Omental fat pad (tissue), 4 donors: Measurements from ENCODE around the gene HSPB7. TPM values are rescaled to one million over a fixed set of nuclear protein-coding genes. Genes with fewer than 3 reads are reported as not detected.

Experiments
- ATAC-seq: fragments of 150-250 bp; one replicate; pipeline ENCODE4 v1.9.1; 2016; ENCODE audit warnings: mild to moderate bottlenecking, moderate library complexity; ENCODE audit not compliant: low FRiP score
- DNase-seq: peaks from one replicate; pipeline ENCODE4 v3.0.0-alpha.2; 2019; ENCODE audit warnings: low spot score
- CTCF ChIP-seq, 3 donors: fragments of 450-650 bp; IDR thresholded peaks; one replicate each; pipeline ENCODE4 v1.5.1; 2016 to 2017; ENCODE audit warnings: antibody characterized with exemption in 3 of 3, mild to moderate bottlenecking in 3 of 3, moderate library complexity in 2 of 3
- total RNA-seq, 4 donors: library from RNA; depleted of rRNA; stranded (reverse); fragments of >200 nt; gene quantifications; one replicate each; pipeline ENCODE4 v1.1.0, GENCODE V29; 2016

HSPB7 gene
- total RNA-seq, 4 donors from 2014 or later, result 65.7 to 157 (median 128) TPM

- no peak for TF ChIP-seq CTCF (IDR thresholded peaks at IDR 0.05)
- no peak for ATAC-seq
Measured at GRCh38 chr1:16013908-16014258, 4.0 kb downstream of the HSPB7 start.

GRCh38 chr1:16013220-16013907 lies 4.5 kb downstream of the HSPB7 start:
- ATAC-seq, result peak; percentile 68
- no peak for TF ChIP-seq CTCF (IDR thresholded peaks at IDR 0.05)
- peak; percentile 71 for DNase-seq

More at GRCh38 chr1:16013908-16014258, 4.0 kb downstream of the HSPB7 start:
- no peak for DNase-seq

- DNase-seq, result peak; percentile 42
- no peak for TF ChIP-seq CTCF (IDR thresholded peaks at IDR 0.05)
Measured at GRCh38 chr1:16012590-16013219, 5.1 kb downstream of the HSPB7 start.

GRCh38 chr1:16011936-16012589 lies 5.8 kb downstream of the HSPB7 start:
- ATAC-seq (no peak), DNase-seq (no peak)
- no peak for TF ChIP-seq CTCF (IDR thresholded peaks at IDR 0.05)

More at GRCh38 chr1:16012590-16013219, 5.1 kb downstream of the HSPB7 start:
- ATAC-seq, result peak; percentile 17

- no peak for DNase-seq
- TF ChIP-seq CTCF (IDR thresholded peaks at IDR 0.05), result no peak
- no peak for ATAC-seq
Measured at GRCh38 chr1:16010837-16011236, 7.0 kb downstream of the HSPB7 start.

GRCh38 chr1:16009678-16010077 lies 8.2 kb downstream of the HSPB7 start:
- ATAC-seq (no peak), DNase-seq (no peak)
- TF ChIP-seq CTCF (IDR thresholded peaks at IDR 0.05), result no peak
